ENCODE data around the gene OR5B21.

Gene OR5B21

GRCh38 chr11:58495906-58496305, 12.0 kb downstream of the OR5B21 start:
- FAIRE-seq (no peak), DNase-seq (ENCODE audit: extremely low spot score, insufficient read length, low read depth) (no peak)

- FAIRE-seq, result no peak
Measured at GRCh38 chr11:58494101-58494500, 13.8 kb downstream of the OR5B21 start.

GRCh38 chr11:58493676-58494075, 14.2 kb downstream of the OR5B21 start:
- DNase-seq (ENCODE audit: extremely low spot score, insufficient read length, low read depth) (no peak), FAIRE-seq (no peak)

More at GRCh38 chr11:58494101-58494500, 13.8 kb downstream of the OR5B21 start:
- no peak for DNase-seq (ENCODE audit: extremely low spot score, insufficient read length, low read depth)

DNA sequence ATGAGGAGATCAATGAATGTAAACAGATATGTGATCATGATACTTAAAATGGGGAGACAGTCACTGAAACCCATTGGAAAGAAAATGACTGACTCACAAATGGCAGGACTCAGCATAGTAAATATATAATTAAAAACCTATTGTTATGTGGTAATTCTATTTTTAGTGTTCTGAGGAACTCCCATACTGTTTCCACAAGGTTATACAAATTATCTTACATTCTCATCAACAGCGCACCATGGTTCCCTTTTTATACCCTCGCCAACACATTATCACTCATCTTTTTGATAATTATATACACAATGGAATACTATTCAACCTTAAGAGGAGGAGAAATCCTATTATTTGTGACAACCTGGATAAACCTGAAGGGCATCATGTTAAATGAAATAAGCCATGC, 17.1 kb downstream of the OR5B21 start:
- no peak for FAIRE-seq
- no peak for DNase-seq (ENCODE audit: extremely low spot score, insufficient read length, low read depth)

DNA sequence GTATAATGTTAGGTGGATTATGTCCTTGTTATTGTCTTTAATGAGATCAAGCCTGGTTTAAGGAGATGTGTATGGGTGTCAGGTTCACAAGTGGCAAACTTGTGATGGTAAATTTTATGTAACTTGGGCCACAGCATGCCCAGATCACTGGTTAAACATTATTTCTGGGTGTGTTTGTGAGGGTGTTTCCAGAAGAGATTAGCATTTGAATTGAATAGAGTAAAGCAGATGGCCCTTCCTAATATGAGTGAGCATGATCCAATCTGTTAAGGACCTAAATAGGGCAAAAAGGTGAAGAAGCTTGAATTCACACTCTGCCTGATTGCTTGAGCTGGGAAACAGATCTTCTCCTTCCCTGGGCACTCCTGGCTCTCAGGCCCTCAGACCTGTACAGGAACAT, 20.7 kb downstream of the OR5B21 start:
- FAIRE-seq (no peak), DNase-seq (ENCODE audit: extremely low spot score, insufficient read length, low read depth) (no peak)

DNA sequence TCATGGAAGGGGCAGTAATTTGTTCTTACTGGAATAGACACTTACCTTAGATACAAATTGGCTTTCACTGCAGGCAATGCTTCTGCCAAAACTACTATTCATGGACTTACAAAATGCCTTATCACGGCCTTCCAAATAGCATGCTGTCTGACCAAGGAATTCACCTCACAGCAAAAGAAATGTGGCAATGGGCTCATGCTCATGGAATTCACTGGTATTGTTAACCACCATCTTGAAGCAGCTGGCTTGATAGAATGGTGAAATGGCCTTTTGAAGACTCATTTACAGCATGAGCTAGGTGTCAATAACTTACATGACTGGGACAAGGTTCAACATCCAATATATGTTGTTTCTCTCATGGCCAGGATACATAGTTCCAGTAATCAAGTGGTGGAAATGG, 21.9 kb downstream of the OR5B21 start:
- FAIRE-seq, result no peak
- DNase-seq (ENCODE audit: extremely low spot score, insufficient read length, low read depth), result no peak

DNA sequence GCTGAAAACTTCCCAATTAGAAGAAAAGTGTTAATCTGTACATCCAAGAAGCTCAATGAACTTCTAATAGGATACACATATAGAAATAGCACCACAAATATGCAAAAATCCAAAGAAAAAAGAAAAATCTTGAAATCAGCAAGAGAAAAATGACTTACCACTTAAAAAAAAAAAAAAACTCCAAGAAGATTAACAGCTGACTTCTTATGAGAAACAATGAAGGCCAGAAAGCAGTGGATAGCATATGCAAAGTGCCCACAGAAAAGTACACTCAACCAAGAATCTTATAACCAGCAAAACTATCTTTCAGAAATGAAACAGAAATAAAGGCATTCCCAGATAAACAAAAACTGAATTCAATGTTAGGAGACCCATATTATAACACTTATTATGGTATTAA, 36.0 kb downstream of the OR5B21 start:
- no peak for FAIRE-seq
- no peak for DNase-seq (ENCODE audit: extremely low spot score, insufficient read length, low read depth)

DNA sequence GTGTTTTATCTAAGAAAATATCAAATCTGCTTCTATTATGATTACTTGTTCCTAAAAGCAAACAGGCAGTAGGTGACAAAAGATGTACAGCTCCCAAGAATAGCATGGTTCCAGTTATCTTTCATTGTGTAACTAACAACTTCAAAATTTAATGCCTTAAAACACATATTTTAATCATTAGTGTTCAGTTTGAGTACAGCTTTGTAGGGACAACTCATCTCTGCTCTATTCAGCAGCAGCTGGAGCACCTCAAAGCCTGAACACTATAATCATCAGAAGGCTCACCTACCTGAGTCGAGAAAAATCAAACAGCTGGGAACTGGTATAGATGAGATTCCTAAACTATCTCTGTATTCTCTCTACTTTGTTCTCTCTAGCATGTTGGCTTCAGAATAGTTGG, 41.6 kb downstream of the OR5B21 start:
- DNase-seq (ENCODE audit: extremely low spot score, insufficient read length, low read depth) (no peak), FAIRE-seq (no peak)

- no peak for DNase-seq (ENCODE audit: extremely low spot score, insufficient read length, low read depth)
- no peak for FAIRE-seq
Measured at GRCh38 chr11:58465690-58466089, 42.2 kb downstream of the OR5B21 start.
